Activated naive CD4-positive, alpha-beta T cell treated with anti-CD3 and anti-CD28 coated beads for 36 hours (primary cell): ENCODE data around the gene PCSK5. TPM values are rescaled to one million over a fixed set of nuclear protein-coding genes. Genes with fewer than 3 reads are reported as not detected.

ENCODE experiments used
- CTCF ChIA-PET: fragments of 350-600 bp; sonication (Branson Sonifier 250); formaldehyde crosslinking; loops from one replicate; lab custom pipeline; 2021; ENCODE audit warnings: antibody characterized with exemption; lab: Charles Lee
- DNase-seq: peaks from one replicate; pipeline ENCODE4 v3.0.0-alpha.2; 2020
- H3K27ac Mint-ChIP-seq: one replicate; pipeline ENCODE4 v1.8.0; 2021; ENCODE audit warnings: mild to moderate bottlenecking, mixed read lengths
- H3K27me3 Mint-ChIP-seq: one replicate; pipeline ENCODE4 v1.8.0; 2021; ENCODE audit warnings: low read depth, mixed read lengths
- H3K36me3 Mint-ChIP-seq: one replicate; pipeline ENCODE4 v1.8.0; 2021; ENCODE audit warnings: low read depth, mixed read lengths
- H3K4me1 Mint-ChIP-seq: one replicate; pipeline ENCODE4 v1.8.0; 2021; ENCODE audit warnings: low read depth, mixed read lengths
- H3K4me3 Mint-ChIP-seq: one replicate; pipeline ENCODE4 v1.8.0; 2021; ENCODE audit warnings: mild to moderate bottlenecking, moderate library complexity, mixed read lengths
- H3K9me3 Mint-ChIP-seq: one replicate; pipeline ENCODE4 v1.8.0; 2021; ENCODE audit warnings: mixed read lengths
- intact Hi-C: fragments of 100-400 bp; cut with micrococcal nuclease; formaldehyde crosslinking; loops from one replicate; pipeline ENCODE4 v1.15.1; 2023
- total RNA-seq, 2 experiments: library from RNA; stranded (reverse); gene quantifications; one replicate each; pipeline ENCODE4 v1.2.3, GENCODE V29; 2021

PCSK5 gene
- total RNA-seq, 2 experiments from 2014 or later: 5.7 to 6.0 TPM

DNA sequence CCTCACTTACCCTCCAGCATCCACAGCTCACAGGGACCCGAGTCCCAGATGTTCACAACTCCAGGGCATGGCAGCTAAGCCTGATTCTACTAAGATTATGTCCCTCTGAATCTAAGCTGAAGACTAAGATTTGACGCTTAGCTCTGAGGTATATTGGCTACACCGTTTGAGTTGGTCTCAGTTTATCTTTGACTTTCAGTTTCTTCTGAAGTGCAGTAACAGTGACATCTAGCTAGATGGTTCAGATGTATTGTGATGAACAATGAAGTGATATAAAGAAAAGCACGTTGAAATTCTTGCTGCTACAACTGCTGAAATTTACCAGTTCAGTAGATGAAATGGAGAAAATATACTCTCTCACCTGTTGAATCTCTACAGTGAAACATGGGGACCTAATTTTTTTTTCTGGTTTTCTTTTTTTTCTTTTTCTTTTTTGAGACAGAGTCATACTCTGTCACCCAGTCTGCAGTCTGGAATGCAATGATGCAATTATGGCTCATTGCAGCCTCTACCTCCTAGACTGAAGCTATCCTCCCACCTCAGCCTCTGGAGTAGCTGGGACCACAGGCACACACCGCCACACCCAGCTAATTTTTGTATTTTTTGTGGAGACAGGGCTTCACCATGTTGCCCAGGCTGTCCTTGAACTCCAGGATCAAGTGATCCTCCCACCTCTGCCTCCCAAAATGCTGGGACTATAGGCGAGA is 488.0 kb downstream of the PCSK5 start:
- Mint-ChIP-seq H3K36me3 (peaks cover 9% of the 10 kb centered on the region), H3K9me3 (no peaks in the 10 kb centered on the region), H3K4me1 (no peaks in the 10 kb centered on the region), H3K27me3 (no peaks in the 10 kb centered on the region), H3K4me3 (no peak overlapping the region), H3K27ac (no peak overlapping the region)
- CTCF ChIA-PET: interaction anchor here (0.6 to 2.4 kb wide), 3 partner anchors 15 to 120 kb away, joined by 3 to 13 read pairs (median 4); partner anchors contain the start of gene RFK
- intact Hi-C loops: no loop called here
- no peak for DNase-seq

DNA sequence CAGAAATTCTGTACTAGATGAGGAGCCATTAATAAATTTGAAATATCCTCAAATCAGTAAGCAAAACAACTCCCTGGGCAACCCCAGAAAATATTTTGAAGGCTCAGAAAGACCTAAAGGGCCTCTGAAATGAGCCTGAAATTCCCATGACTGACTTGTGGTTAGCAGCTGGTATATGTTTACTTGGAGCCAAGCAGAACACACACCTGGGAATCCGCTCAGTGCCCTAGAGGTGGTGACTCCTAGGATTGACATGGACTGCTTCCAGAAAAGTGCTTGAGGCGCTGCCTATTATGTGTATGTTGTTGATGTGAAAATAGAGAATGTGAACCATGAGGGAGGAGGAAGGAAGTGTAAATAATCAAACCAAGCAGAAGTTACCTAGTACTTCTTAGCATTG is 489.0 kb downstream of the PCSK5 start:
- Mint-ChIP-seq H3K27ac (no peak overlapping the region), H3K4me1 (no peaks in the 10 kb centered on the region), H3K9me3 (no peaks in the 10 kb centered on the region), H3K27me3 (no peaks in the 10 kb centered on the region), H3K36me3 (peaks cover 11% of the 10 kb centered on the region), H3K4me3 (no peak overlapping the region)
- intact Hi-C loops: no loop called here
- CTCF ChIA-PET: interaction anchor here (0.7 to 2.4 kb wide), 2 partner anchors 14 to 119 kb away, joined by 4 to 13 read pairs; partner anchors contain the start of gene RFK
- DNase-seq: no peak

DNA sequence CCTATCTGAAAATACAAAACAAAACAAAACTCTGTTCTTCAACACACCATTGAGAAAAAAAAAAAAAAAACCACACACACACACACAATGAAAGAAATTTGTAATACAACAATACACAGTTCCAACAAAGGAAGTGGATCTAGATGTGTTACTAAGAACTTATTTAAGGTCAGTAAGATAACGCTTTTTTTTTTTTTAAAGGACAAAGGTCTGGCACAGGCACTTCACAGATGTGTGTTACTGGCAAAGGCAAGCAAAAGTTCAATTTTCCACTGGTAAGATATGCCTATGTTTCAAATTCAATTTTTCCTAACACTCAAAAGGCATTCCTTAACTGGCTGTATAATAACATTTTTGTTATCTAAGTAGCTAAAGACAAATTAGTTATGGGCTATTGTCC is 500.2 kb downstream of the PCSK5 start:
- CTCF ChIA-PET: no interaction called here
- intact Hi-C loops: loop anchor here (5.0 to 10.0 kb wide), 5 partner anchors 368 to 1366 kb away; partner anchors contain the start of genes CARNMT1, NMRK1 and OSTF1

DNA sequence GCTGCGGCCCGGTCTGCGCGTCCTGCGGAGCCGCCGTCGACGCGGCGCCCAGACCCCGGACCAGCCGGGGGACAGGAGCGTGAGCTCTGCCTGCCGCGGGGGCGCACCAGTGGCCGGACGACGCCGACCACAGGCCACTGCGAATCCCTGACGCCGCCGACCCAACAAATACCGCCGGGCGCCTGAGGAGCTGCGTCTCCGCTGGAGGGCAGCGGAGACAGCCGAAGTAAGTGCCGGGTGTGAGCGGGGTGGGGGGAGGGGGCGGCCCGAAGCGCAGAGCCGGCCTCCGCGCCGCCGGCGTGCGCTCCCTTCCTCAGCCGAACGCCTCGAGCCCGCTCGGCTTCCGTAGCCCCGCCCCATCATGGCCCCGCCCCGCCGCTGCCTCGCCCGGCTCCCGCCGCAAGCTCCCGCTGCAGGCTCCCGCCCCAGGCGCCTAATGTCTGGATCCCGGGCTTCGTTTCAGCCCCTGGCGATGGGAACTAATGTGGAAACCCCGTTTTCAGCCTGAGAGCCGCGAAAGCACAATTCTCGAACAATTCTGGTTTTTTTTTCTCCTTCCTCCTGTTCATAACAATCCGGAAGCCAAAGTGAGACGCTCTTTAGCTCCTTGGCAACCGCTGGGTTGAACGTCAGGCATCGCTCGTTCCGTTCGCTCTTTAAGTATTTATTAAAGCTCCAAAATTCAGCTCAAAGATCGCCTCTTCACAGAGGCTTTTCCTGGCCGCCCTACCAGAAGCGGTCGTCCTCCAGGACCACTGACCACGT is 503.9 kb downstream of the PCSK5 start, which contains the start of gene RFK:
TSS of gene RFK (minus strand) at position 232 of the 765 bp plus-strand sequence. CDS start 255 bp downstream, outside the sequence.
- H3K4me1 Mint-ChIP-seq: peaks cover 25% of the 10 kb centered on the region
- CTCF ChIA-PET: interaction anchor here (0.5 to 3.2 kb wide), 14 partner anchors 8 to 1808 kb away, joined by 3 to 13 read pairs (median 4); no protein-coding TSS in a partner anchor
- intact Hi-C loops: loop anchor here (1.0 to 10.0 kb wide), 14 partner anchors 9 to 1370 kb away; partner anchors contain the start of genes CARNMT1, GCNT1, NMRK1 and OSTF1
- H3K4me3 Mint-ChIP-seq: peak within 1 kb of the TSS; percentile 96
- DNase-seq: peak; percentile 94
- H3K27ac Mint-ChIP-seq: peak within 1 kb of the TSS; percentile 92
- peaks cover 21% of the 10 kb centered on the region for H3K36me3 Mint-ChIP-seq
- no peaks in the 10 kb centered on the region for H3K27me3 Mint-ChIP-seq
- peaks cover 4% of the 10 kb centered on the region for H3K9me3 Mint-ChIP-seq

More for the DNA sequence above, 500.2 kb downstream of the PCSK5 start:
- Mint-ChIP-seq H3K27ac (no peak overlapping the region), H3K36me3 (peaks cover 28% of the 10 kb centered on the region), H3K27me3 (no peaks in the 10 kb centered on the region), H3K9me3 (peaks cover 4% of the 10 kb centered on the region), H3K4me1 (peaks cover 22% of the 10 kb centered on the region), H3K4me3 (no peak overlapping the region)
- DNase-seq: no peak

DNA sequence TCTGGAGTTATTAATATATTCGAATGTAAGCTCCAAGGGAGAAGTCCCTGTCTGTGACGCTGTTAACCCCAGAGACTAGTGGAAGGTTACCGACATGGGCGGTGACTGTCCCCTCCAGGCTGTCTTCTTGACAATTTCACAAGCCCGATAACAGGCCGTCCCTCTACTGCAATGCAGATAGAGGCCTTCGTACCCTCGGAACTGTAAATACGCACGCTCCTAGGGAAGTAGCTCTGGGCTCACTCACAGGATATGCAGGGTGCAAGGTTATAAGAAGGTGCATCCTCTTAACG is 504.4 kb downstream of the PCSK5 start:
- peaks cover 4% of the 10 kb centered on the region for H3K9me3 Mint-ChIP-seq
- intact Hi-C loops: loop anchor here (1.0 to 10.0 kb wide), 14 partner anchors 8 to 1370 kb away; partner anchors contain the start of genes CARNMT1, GCNT1, NMRK1 and OSTF1

DNA sequence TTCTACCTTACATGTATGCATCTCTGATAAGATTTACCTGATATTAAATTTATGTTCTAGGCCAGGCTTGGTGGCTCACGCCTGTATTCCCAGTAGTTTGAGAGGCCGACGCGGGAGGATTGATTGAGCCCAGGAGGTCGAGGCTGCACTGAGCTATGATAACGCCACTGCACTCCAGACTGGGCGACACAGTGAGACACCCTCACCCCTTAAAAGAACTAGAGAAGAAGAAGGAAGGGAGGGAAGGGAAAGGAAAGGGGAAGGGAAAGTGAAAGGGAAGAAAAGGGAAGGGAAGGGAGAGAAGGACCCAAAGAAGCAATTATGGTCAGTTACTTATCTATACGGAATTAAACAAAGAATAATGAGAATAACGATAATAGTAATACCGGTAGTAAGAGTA is 504.9 kb downstream of the PCSK5 start:
- Mint-ChIP-seq H3K4me3 (peak overlapping the region; percentile 26), H3K27me3 (no peaks in the 10 kb centered on the region), H3K27ac (no peak overlapping the region), H3K4me1 (peaks cover 25% of the 10 kb centered on the region), H3K36me3 (peaks cover 17% of the 10 kb centered on the region), H3K9me3 (peaks cover 4% of the 10 kb centered on the region)
- no peak for DNase-seq
- CTCF ChIA-PET: interaction anchor here (1.3 to 1.7 kb wide), 3 partner anchors 10 to 309 kb away, joined by 3 to 6 read pairs (median 4); no protein-coding TSS in a partner anchor
- intact Hi-C loops: loop anchor here (2.0 to 10.0 kb wide), 6 partner anchors 43 to 1371 kb away; partner anchors contain the start of genes CARNMT1 and PCSK5

More for the DNA sequence above, 504.4 kb downstream of the PCSK5 start:
- Mint-ChIP-seq H3K4me3 (peak overlapping the region; percentile 96), H3K27ac (peak overlapping the region; percentile 92), H3K4me1 (peaks cover 25% of the 10 kb centered on the region), H3K36me3 (peaks cover 18% of the 10 kb centered on the region), H3K27me3 (no peaks in the 10 kb centered on the region)
- peak; percentile 63 for DNase-seq
- CTCF ChIA-PET: interaction anchor here (0.6 to 3.2 kb wide), 8 partner anchors 8 to 1807 kb away, joined by 3 to 13 read pairs (median 4); no protein-coding TSS in a partner anchor

DNA sequence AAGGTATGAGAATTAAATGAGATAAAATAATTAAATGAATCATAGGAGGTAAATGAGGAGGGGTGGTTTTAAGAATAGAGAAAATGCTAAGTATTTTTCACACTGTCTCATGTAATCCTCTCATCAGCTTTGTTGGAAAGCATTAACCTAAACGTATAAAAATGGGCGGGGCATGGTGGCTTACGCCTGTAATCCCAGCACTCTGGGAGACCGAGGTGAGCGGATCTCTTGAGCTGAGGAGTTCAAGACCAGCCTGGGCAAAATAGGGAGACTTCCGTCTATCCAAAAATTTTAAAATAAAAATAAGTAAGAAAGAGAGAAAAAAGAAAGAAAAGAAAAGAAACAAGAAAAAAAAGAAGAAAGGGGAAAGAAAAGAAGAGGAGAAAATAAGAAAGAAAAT is 505.7 kb downstream of the PCSK5 start:
- CTCF ChIA-PET: no interaction called here
- Mint-ChIP-seq H3K27me3 (no peaks in the 10 kb centered on the region), H3K36me3 (peaks cover 14% of the 10 kb centered on the region), H3K9me3 (peaks cover 4% of the 10 kb centered on the region), H3K4me3 (no peak overlapping the region), H3K27ac (no peak overlapping the region), H3K4me1 (peaks cover 22% of the 10 kb centered on the region)
- intact Hi-C loops: loop anchor here (10.0 kb wide), 2 partner anchors 1059 to 1371 kb away; partner anchors contain the start of gene CARNMT1
- no peak for DNase-seq

DNA sequence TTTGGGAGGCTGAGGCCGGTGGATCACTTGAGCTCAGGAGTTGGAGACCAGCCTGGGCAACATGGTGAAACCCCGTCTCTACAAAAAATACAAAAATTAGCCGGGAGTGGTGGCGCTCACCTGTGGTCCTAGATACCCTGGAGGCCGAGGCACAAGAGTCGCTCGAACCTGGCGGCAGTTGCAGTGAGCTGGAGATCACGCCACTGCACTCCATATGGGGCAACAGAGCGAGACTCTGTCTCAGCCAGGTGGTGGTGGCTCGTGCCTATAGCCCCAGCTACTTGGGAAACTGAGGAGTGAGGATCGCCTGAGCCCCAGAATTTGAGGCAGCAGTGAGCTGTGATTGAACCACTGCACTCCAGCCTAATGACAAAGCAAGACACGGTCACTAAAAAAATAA is 506.1 kb downstream of the PCSK5 start:
- CTCF ChIA-PET: no interaction called here
- Mint-ChIP-seq H3K27ac (no peak overlapping the region), H3K4me3 (no peak overlapping the region), H3K27me3 (no peaks in the 10 kb centered on the region), H3K4me1 (peaks cover 19% of the 10 kb centered on the region), H3K9me3 (peaks cover 4% of the 10 kb centered on the region), H3K36me3 (peaks cover 12% of the 10 kb centered on the region)
- intact Hi-C loops: loop anchor here (10.0 kb wide), 2 partner anchors 1058 to 1372 kb away; partner anchors contain the start of gene CARNMT1
- DNase-seq: no peak

DNA sequence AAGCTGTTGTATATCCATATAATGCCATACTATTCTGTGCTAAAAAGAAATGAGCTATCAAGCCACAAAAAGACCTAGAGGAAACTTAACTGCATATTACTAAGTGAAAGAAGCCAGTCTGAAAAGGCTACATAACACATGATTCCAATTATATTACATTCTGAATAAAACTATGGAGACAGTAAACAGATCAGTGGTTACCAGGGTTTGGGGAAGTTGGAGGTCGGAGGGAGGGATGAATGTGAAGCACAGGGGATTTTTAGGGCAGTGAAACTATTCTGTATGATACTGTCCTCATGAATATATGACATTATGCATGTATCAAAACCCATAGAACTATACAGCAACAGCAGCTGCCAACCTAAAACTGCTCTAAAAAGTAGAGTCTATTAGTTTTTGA is 509.4 kb downstream of the PCSK5 start:
- Mint-ChIP-seq H3K4me3 (no peak overlapping the region), H3K27ac (no peak overlapping the region), H3K27me3 (no peaks in the 10 kb centered on the region), H3K4me1 (peaks cover 16% of the 10 kb centered on the region), H3K36me3 (no peaks in the 10 kb centered on the region), H3K9me3 (no peaks in the 10 kb centered on the region)
- intact Hi-C loops: loop anchor here (10.0 kb wide), 2 partner anchors 1055 to 1375 kb away; partner anchors contain the start of gene CARNMT1
- CTCF ChIA-PET: interaction anchor here (0.6 kb wide), 1 partner anchor 764 kb away, joined by 3 read pairs; no protein-coding TSS in a partner anchor
- no peak for DNase-seq

DNA sequence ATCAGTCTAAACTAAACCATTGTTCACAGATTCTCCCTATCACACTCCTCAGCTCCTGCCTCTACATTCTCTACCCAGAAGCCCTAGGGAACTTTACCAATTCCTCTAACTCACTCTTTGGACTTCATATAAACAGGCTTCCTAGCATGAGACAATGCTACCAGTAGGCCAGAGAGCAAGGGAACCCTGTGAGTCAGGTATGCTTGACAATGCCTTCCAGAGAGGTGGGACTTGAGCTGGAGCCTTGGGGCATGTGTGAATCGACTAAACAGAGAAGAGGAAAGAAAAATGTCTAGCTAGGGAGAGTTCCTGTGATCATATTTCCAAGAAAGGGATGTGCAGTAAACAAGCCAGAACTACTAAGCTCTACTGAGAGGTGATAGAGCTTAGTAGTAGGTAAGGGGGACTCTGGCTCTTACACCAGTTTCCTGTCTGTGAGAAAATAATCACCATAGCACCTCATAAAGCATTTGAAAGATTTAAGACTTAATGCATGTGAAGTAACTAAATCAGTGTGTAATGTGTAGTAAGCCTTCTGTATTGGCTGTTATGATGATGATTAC is 510.1 kb downstream of the PCSK5 start:
- CTCF ChIA-PET: interaction anchor here (1.4 kb wide), 1 partner anchor 304 kb away, joined by 4 read pairs; no protein-coding TSS in a partner anchor
- peaks cover 13% of the 10 kb centered on the region for H3K4me1 Mint-ChIP-seq
- intact Hi-C loops: no loop called here
- H3K9me3 Mint-ChIP-seq: no peaks in the 10 kb centered on the region
- DNase-seq: no peak
- H3K27me3 Mint-ChIP-seq: no peaks in the 10 kb centered on the region
- H3K4me3 Mint-ChIP-seq: no peak overlapping the region
- no peak overlapping the region for H3K27ac Mint-ChIP-seq
- H3K36me3 Mint-ChIP-seq: no peaks in the 10 kb centered on the region

DNA sequence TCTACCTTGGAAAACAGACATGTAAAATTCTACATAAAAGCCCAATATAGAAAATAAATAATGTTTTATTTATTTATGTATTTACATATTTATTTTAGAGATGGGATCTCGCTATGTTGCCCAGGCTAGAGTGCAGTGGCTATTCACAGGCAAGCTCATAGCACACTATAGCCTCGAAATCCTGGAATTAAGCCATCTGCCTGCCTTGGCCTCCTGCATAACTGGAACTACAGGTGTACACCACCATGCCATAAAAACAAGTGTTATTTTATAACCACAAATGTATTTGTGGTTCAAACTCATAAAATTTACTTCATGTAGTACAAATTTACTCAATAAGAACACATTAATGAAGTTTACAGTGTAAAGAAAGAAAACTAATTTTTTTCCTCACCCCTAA is 510.7 kb downstream of the PCSK5 start:
- intact Hi-C loops: no loop called here

More for the DNA sequence above, 510.7 kb downstream of the PCSK5 start:
- H3K9me3 Mint-ChIP-seq: no peaks in the 10 kb centered on the region
- DNase-seq: no peak
- no peaks in the 10 kb centered on the region for H3K36me3 Mint-ChIP-seq
- CTCF ChIA-PET: interaction anchor here (1.4 to 1.9 kb wide), 2 partner anchors 19 to 304 kb away, joined by 4 to 6 read pairs; no protein-coding TSS in a partner anchor
- no peak overlapping the region for H3K4me3 Mint-ChIP-seq
- peaks cover 10% of the 10 kb centered on the region for H3K4me1 Mint-ChIP-seq
- no peaks in the 10 kb centered on the region for H3K27me3 Mint-ChIP-seq
- H3K27ac Mint-ChIP-seq: no peak overlapping the region
